ENCODE data around the gene CHCHD4.
A peak's percentile ranks its signal among the peaks of the same experiment; 100 is the strongest.

The CHCHD4 gene

DNA sequence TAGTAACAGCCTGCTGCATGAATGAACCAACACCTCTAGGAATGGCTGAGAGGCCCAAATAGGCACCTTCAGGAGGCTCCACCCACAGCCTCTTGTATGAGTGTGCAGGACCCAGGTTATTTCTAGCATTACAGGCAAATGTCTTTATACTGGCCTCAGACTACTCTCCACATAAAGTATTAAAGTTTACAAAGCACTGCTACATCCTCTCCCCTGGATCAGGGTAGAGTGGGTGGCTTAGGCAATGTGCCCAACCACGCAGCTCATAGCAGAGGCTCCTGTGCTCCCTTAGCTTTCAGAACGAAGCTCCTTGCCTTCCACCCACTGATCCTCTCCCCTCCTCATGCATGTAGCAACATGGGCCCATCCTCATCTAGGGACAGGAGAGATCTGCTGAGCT, 16.5 kb upstream of the CHCHD4 start:
- POLR2A ChIA-PET = no interaction called here

DNA sequence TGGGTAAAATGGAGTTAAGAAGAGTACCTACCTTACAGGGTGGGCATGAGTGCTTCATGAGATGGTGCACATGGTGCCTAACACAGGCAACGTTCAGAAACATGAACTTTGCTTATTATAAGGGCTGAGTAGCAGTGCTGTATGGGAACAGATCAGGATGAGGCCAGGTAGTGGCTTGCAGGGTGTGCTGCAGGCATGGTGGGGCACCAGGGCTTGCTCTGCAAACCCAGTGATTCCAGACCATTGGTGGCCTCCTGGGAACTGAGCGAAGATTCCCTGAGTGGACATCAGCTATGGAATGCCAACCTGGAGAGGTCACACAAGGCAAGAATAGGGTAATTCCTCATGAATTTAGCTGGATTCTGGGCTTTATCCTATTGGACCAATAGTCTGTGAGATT, 16.0 kb upstream of the CHCHD4 start:
- Histone ChIP-seq H3K4me3 (ENCODE audit: low read depth, low read length) (no peak overlapping the region), H3K27ac (ENCODE audit: extremely low read depth, low read depth, low read length) (no peak overlapping the region), H3K4me1 (ENCODE audit: control insufficient read depth, insufficient read depth, low read length) (peaks cover 11% of the 10 kb centered on the region), H3K9me3 (ENCODE audit: control insufficient read depth, insufficient read depth, low read depth, low read length) (no peaks in the 10 kb centered on the region), H3K36me3 (ENCODE audit: control insufficient read depth in 2 of 2, insufficient read depth in 1 of 2, low read length in 2 of 2) (peaks cover 0 to 77% of the 10 kb centered on the region in 2 experiments; a peak in 1 of 3 replicates)
- ChIA-PET POLR2A (no interaction called here), CTCF (no interaction called here)
- TF ChIP-seq ZNF121 (tag by site-specific recombination; IDR thresholded peaks at IDR 0.05) (no peak), ZNF274 (IDR thresholded peaks at IDR 0.05; ENCODE audit: low read length) (no peak), ZNF274 (tag by site-specific recombination; IDR thresholded peaks at IDR 0.05; ENCODE audit: borderline replicate concordance) (no peak), ZNF248 (tag by site-specific recombination; IDR thresholded peaks at IDR 0.05) (no peak), ZNF843 (tag by site-specific recombination; IDR thresholded peaks at IDR 0.05) (no peak), ZNF555 (tag by site-specific recombination; conservative IDR thresholded peaks at IDR 0.05) (no peak), ZNF707 (tag by site-specific recombination; IDR thresholded peaks at IDR 0.05) (no peak), ZNF19 (tag by site-specific recombination; IDR thresholded peaks at IDR 0.05; ENCODE audit: low read depth) (no peak), GLIS1 (tag by site-specific recombination; IDR thresholded peaks at IDR 0.05) (no peak), ZNF596 (tag by site-specific recombination; IDR thresholded peaks at IDR 0.05) (no peak), ZNF302 (tag by site-specific recombination; IDR thresholded peaks at IDR 0.05; ENCODE audit: low read depth) (no peak)
- TF ChIP-seq, protein P1, sequence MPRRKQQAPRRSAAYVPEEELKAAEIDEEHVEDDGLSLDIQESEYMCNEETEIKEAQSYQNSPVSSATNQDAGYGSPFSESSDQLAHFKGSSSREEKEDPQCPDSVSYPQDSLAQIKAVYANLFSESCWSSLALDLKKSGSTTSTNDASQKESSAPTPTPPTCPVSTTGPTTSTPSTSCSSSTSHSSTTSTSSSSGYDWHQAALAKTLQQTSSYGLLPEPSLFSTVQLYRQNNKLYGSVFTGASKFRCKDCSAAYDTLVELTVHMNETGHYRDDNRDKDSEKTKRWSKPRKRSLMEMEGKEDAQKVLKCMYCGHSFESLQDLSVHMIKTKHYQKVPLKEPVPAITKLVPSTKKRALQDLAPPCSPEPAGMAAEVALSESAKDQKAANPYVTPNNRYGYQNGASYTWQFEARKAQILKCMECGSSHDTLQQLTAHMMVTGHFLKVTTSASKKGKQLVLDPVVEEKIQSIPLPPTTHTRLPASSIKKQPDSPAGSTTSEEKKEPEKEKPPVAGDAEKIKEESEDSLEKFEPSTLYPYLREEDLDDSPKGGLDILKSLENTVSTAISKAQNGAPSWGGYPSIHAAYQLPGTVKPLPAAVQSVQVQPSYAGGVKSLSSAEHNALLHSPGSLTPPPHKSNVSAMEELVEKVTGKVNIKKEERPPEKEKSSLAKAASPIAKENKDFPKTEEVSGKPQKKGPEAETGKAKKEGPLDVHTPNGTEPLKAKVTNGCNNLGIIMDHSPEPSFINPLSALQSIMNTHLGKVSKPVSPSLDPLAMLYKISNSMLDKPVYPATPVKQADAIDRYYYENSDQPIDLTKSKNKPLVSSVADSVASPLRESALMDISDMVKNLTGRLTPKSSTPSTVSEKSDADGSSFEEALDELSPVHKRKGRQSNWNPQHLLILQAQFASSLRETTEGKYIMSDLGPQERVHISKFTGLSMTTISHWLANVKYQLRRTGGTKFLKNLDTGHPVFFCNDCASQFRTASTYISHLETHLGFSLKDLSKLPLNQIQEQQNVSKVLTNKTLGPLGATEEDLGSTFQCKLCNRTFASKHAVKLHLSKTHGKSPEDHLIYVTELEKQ (tag by site-specific recombination; IDR thresholded peaks at IDR 0.05; ENCODE audit: borderline replicate concordance) = no peak

More for the DNA sequence above, 16.5 kb upstream of the CHCHD4 start:
- Histone ChIP-seq H3K27ac (ENCODE audit: extremely low read depth, low read depth, low read length) (no peak overlapping the region), H3K36me3 (ENCODE audit: control insufficient read depth in 2 of 2, insufficient read depth in 1 of 2, low read length in 2 of 2) (peaks cover 0 to 77% of the 10 kb centered on the region in 2 experiments; a peak in 1 of 3 replicates), H3K4me3 (ENCODE audit: low read depth, low read length) (no peak overlapping the region), H3K9me3 (ENCODE audit: control insufficient read depth, insufficient read depth, low read depth, low read length) (no peaks in the 10 kb centered on the region), H3K4me1 (ENCODE audit: control insufficient read depth, insufficient read depth, low read length) (peaks cover 11% of the 10 kb centered on the region)
- CTCF ChIA-PET = no interaction called here
- TF ChIP-seq ZNF202 (tag by site-specific recombination; IDR thresholded peaks at IDR 0.05; ENCODE audit: borderline replicate concordance) (no peak), ZNF692 (tag by site-specific recombination; IDR thresholded peaks at IDR 0.05) (no peak), ZFHX2 (tag by site-specific recombination; conservative IDR thresholded peaks at IDR 0.05) (peak; percentile 78), ZNF449 (tag by site-specific recombination; IDR thresholded peaks at IDR 0.05) (peak; percentile 47; the same call in 1 of the 2 replicates), ZNF600 (tag by site-specific recombination; IDR thresholded peaks at IDR 0.05) (no peak)

Data from HEK293 (cell line).